Mesenchymal stem cell (in vitro differentiated cells and primary cell): ENCODE results near the gene MOV10.

ENCODE experiments used
- DNase-seq: peaks from one replicate; pipeline ENCODE4 v3.0.0-alpha.2; 2013
- H2AFZ ChIP-seq: one replicate; pipeline ENCODE4 v1.6.1; 2013; ENCODE audit warnings: low read depth, mild to moderate bottlenecking, control low read depth, inconsistent platforms, low read length, moderate library complexity
- H2AK5ac ChIP-seq: 2 replicates; pipeline ENCODE4 v1.6.1; 2013; ENCODE audit warnings: low read length, moderate library complexity, mild to moderate bottlenecking, inconsistent platforms; ENCODE audit not compliant: severe bottlenecking
- H2BK120ac ChIP-seq: one replicate; pipeline ENCODE4 v1.6.1; 2013; ENCODE audit warnings: low read depth, mild to moderate bottlenecking, inconsistent platforms, low read length, moderate library complexity
- H2BK12ac ChIP-seq, 2 experiments: one replicate each; pipeline ENCODE4 v1.6.1; 2013; ENCODE audit warnings: inconsistent platforms in 2 of 2, low read length in 2 of 2, mild to moderate bottlenecking in 2 of 2, moderate library complexity in 2 of 2, control low read depth in 1 of 2
- H2BK15ac ChIP-seq: one replicate; pipeline ENCODE4 v1.6.1; 2013; ENCODE audit warnings: mild to moderate bottlenecking, low read depth, inconsistent platforms; ENCODE audit not compliant: poor library complexity, severe bottlenecking
- H2BK5ac ChIP-seq: 2 replicates; pipeline ENCODE4 v1.6.1; 2013; ENCODE audit warnings: low read depth, mild to moderate bottlenecking, low read length, control low read depth, inconsistent platforms; ENCODE audit not compliant: poor library complexity, severe bottlenecking
- H3K14ac ChIP-seq, 2 experiments: one replicate each; pipeline ENCODE4 v1.6.1; 2013; ENCODE audit warnings: inconsistent platforms in 2 of 2, low read length in 2 of 2, control low read depth in 1 of 2, mild to moderate bottlenecking in 1 of 2, moderate library complexity in 1 of 2
- H3K18ac ChIP-seq, 2 experiments: one replicate each; pipeline ENCODE4 v1.6.1; 2013; ENCODE audit warnings: inconsistent platforms in 2 of 2, low read length in 2 of 2, control low read depth in 1 of 2, low read depth in 1 of 2, mild to moderate bottlenecking in 1 of 2
- H3K23ac ChIP-seq, 2 experiments: one replicate each; pipeline ENCODE4 v1.6.1; 2013; ENCODE audit warnings: inconsistent platforms in 2 of 2, low read length in 2 of 2, mild to moderate bottlenecking in 2 of 2, moderate library complexity in 2 of 2, control low read depth in 1 of 2
- H3K27ac ChIP-seq: 2 replicates; pipeline ENCODE4 v1.5.1; 2013; ENCODE audit warnings: mild to moderate bottlenecking, moderate library complexity, low read length, control low read depth, inconsistent platforms; ENCODE audit not compliant: poor library complexity, severe bottlenecking
- H3K27me3 ChIP-seq, 2 experiments: 2 replicates each; pipeline versions ENCODE4 v1.6.1 to v1.7.0; 2013; ENCODE audit warnings: low read length in 2 of 2, mild to moderate bottlenecking in 2 of 2, moderate library complexity in 2 of 2, control low read depth in 1 of 2, inconsistent platforms in 1 of 2; ENCODE audit not compliant: control insufficient read depth in 1 of 2, insufficient read depth in 1 of 2
- H3K36me3 ChIP-seq, 2 experiments: 2 replicates each; pipeline versions ENCODE4 v1.6.1 to v1.7.0; 2013; ENCODE audit warnings: low read length in 2 of 2, control low read depth in 1 of 2, inconsistent platforms in 1 of 2, low read depth in 1 of 2, mild to moderate bottlenecking in 1 of 2; ENCODE audit not compliant: insufficient read depth in 2 of 2, control insufficient read depth in 1 of 2
- H3K4ac ChIP-seq, 2 experiments: one replicate each; pipeline ENCODE4 v1.6.1; 2013; ENCODE audit warnings: inconsistent platforms in 2 of 2, low read length in 2 of 2, mild to moderate bottlenecking in 2 of 2, moderate library complexity in 2 of 2, control low read depth in 1 of 2, low read depth in 1 of 2
- H3K4me1 ChIP-seq: 2 replicates; pipeline ENCODE4 v1.6.1; 2013; ENCODE audit warnings: low read depth, low read length, control low read depth; ENCODE audit not compliant: control insufficient read depth, insufficient read depth
- H3K4me2 ChIP-seq: 2 replicates; pipeline ENCODE4 v1.6.1; 2013; ENCODE audit warnings: low read length, mild to moderate bottlenecking, inconsistent platforms; ENCODE audit not compliant: poor library complexity, severe bottlenecking
- H3K4me3 ChIP-seq, 2 experiments: 2 replicates each; pipeline versions ENCODE4 v1.5.1 to v1.7.0; 2013; ENCODE audit warnings: low read length in 2 of 2, mild to moderate bottlenecking in 2 of 2, control low read depth in 1 of 2, low read depth in 1 of 2; ENCODE audit not compliant: insufficient read depth in 1 of 2
- H3K79me1 ChIP-seq: replicated peaks from 2 replicates; pipeline ENCODE4 v1.6.1; 2013; ENCODE audit warnings: mild to moderate bottlenecking, control low read depth, low read length, inconsistent platforms; ENCODE audit not compliant: poor library complexity, severe bottlenecking
- H3K9ac ChIP-seq: 2 replicates; pipeline ENCODE4 v1.7.0; 2013; ENCODE audit warnings: mild to moderate bottlenecking, low read length, moderate library complexity
- H3K9me3 ChIP-seq: 2 replicates; pipeline ENCODE4 v1.7.0; 2013; ENCODE audit warnings: mild to moderate bottlenecking, low read length; ENCODE audit not compliant: control insufficient read depth
- H4K8ac ChIP-seq: one replicate; pipeline ENCODE4 v1.6.1; 2013; ENCODE audit warnings: inconsistent platforms, mild to moderate bottlenecking, low read length, moderate library complexity
- H4K91ac ChIP-seq: one replicate; pipeline ENCODE4 v1.6.1; 2013; ENCODE audit warnings: mild to moderate bottlenecking, low read length, inconsistent platforms
- WGBS: methylation state at CpG from one replicate; pipeline ENCODE4 v1.1.7; 2013; ENCODE audit warnings: mixed read lengths; 5-methylcytosine and 5-hydroxymethylcytosine counted together

MOV10 gene

GRCh38 chr1:112717263-112717873 lies 42.9 kb downstream of the MOV10 start:
- peaks cover 8 to 14% of the 10 kb centered on the region in 2 experiments for H3K27me3 ChIP-seq
- no peak overlapping the region for H2AFZ ChIP-seq
- no peak overlapping the region for H2BK5ac ChIP-seq
- no peak overlapping the region for H2BK15ac ChIP-seq
- no peak overlapping the region for H3K14ac ChIP-seq
- no peak overlapping the region for H3K9ac ChIP-seq
- no peaks in the 10 kb centered on the region for H3K36me3 ChIP-seq
- no peak overlapping the region for H3K27ac ChIP-seq
- WGBS = 100% methylated on average over 1 of the region's 2 CpGs
- H4K91ac ChIP-seq = no peak overlapping the region
- no peak overlapping the region for H2BK120ac ChIP-seq
- DNase-seq = no peak
- no peak overlapping the region for H3K23ac ChIP-seq
- no peaks in the 10 kb centered on the region for H3K79me1 ChIP-seq
- H3K9me3 ChIP-seq = no peaks in the 10 kb centered on the region
- H3K4me1 ChIP-seq = peaks cover 30% of the 10 kb centered on the region
- H4K8ac ChIP-seq = no peak overlapping the region
- H3K4ac ChIP-seq = no peak overlapping the region
- no peak overlapping the region for H3K18ac ChIP-seq
- no peak overlapping the region for H2AK5ac ChIP-seq
- H2BK12ac ChIP-seq = no peak overlapping the region
- no peak overlapping the region for H3K4me3 ChIP-seq
- H3K4me2 ChIP-seq = no peak overlapping the region

DNA sequence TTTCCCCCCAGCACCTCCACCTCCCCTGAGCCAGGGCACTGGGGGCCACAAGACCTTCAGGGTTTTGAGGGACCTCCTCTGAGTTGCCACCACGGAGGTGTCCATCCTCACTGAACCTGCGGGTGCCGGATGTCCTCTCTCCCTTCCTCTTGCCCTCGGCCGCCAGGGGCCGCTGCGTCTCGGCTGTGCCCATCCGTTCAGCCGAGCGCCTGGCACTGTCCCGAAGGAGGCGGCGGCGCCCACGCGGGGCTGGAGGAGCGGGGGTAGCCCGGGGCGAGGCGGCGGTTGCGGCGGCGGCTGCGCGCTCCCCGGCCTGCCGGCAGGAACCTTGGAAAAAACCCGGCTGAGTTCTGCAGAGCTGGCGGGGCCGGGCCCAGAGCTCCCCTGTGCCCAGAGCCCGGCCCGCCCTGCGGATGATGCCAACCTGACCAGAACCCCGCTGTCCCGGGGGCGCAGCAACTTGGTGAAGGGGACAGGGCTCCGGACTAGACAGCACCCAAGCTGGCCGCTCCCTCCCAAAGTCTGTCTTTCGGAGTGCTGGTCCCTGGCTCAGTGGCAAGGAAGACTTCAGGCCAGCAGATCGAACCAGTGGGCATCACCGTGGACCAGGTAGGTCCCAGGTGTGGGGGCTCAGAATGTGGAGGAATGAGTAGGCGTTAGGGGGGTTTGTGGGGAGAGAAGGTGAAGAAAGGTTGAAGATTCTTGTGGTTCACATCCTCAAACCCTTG lies 44.4 kb downstream of the MOV10 start:
- H3K18ac ChIP-seq = no peak overlapping the region
- H3K4me3 ChIP-seq = peak overlapping the region in 1 of 2 experiments; percentile 59
- no peak overlapping the region for H2BK12ac ChIP-seq
- H3K36me3 ChIP-seq = no peaks in the 10 kb centered on the region
- 24% methylated on average over 43 of the region's 44 CpGs for WGBS
- H3K4ac ChIP-seq = no peak overlapping the region
- no peak overlapping the region for H2BK120ac ChIP-seq
- no peaks in the 10 kb centered on the region for H3K79me1 ChIP-seq
- no peak overlapping the region for H3K23ac ChIP-seq
- no peak overlapping the region for H3K14ac ChIP-seq
- peaks cover 43% of the 10 kb centered on the region for H3K4me1 ChIP-seq
- H3K4me2 ChIP-seq = peak overlapping the region; percentile 53
- no peak overlapping the region for H4K8ac ChIP-seq
- peak overlapping the region; percentile 48 for H2AFZ ChIP-seq
- peak; percentile 73 for DNase-seq
- peak overlapping the region; percentile 48 for H3K9ac ChIP-seq
- H3K9me3 ChIP-seq = no peaks in the 10 kb centered on the region
- H3K27ac ChIP-seq = no peak overlapping the region
- H2AK5ac ChIP-seq = no peak overlapping the region
- no peak overlapping the region for H2BK5ac ChIP-seq
- H4K91ac ChIP-seq = no peak overlapping the region
- no peak overlapping the region for H2BK15ac ChIP-seq
- peaks cover 8% of the 10 kb centered on the region in 2 experiments for H3K27me3 ChIP-seq

- Histone ChIP-seq H2BK120ac (peak overlapping the region; percentile 19), H2BK5ac (no peak overlapping the region), H2BK15ac (no peak overlapping the region), H3K9me3 (no peaks in the 10 kb centered on the region), H3K14ac (no peak overlapping the region), H4K8ac (no peak overlapping the region), H3K9ac (no peak overlapping the region), H3K18ac (no peak overlapping the region), H3K4me2 (no peak overlapping the region), H2BK12ac (no peak overlapping the region), H3K4me3 (no peak overlapping the region), H3K23ac (no peak overlapping the region), H2AK5ac (no peak overlapping the region), H3K36me3 (no peaks in the 10 kb centered on the region), H4K91ac (no peak overlapping the region), H3K4ac (no peak overlapping the region), H2AFZ (no peak overlapping the region), H3K27me3 (peaks cover 8% of the 10 kb centered on the region in 2 experiments), H3K79me1 (no peaks in the 10 kb centered on the region), H3K4me1 (peaks cover 37% of the 10 kb centered on the region), H3K27ac (no peak overlapping the region)
- WGBS = no CpG with 5 or more reads among the region's 2 CpGs
- DNase-seq = no peak
Observed at GRCh38 chr1:112719706-112720105, 45.2 kb downstream of the MOV10 start.

DNA sequence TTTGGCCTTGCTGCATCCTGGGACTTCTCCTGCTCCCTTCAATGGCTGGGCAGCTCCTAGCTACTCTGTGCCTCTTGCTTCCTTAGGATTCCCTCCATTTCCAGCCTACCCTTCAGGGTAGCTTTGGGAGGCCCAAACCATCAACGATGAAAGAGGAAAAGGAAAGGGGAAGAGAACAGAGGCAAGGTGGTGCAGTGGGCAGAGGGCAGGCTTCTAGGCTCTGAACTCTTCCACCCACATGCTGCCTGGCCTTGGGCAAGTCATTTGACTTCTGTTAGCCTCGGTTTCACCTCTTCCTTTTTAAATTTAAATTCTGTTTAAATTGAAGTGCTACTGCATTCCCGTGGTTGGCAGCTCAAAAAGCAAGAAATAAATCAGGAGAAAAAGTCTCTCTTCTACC lies 46.3 kb downstream of the MOV10 start:
- Histone ChIP-seq H3K4me3 (no peak overlapping the region), H3K4me1 (peaks cover 29% of the 10 kb centered on the region), H3K14ac (no peak overlapping the region), H3K36me3 (no peaks in the 10 kb centered on the region), H2BK12ac (no peak overlapping the region), H2AK5ac (no peak overlapping the region), H2AFZ (no peak overlapping the region), H3K4me2 (no peak overlapping the region), H4K8ac (no peak overlapping the region), H3K23ac (no peak overlapping the region), H3K27ac (no peak overlapping the region), H3K18ac (no peak overlapping the region), H2BK120ac (no peak overlapping the region), H3K27me3 (peaks cover 8% of the 10 kb centered on the region in 2 experiments), H3K79me1 (no peaks in the 10 kb centered on the region), H4K91ac (no peak overlapping the region), H3K4ac (no peak overlapping the region), H2BK5ac (no peak overlapping the region), H2BK15ac (no peak overlapping the region), H3K9me3 (no peaks in the 10 kb centered on the region), H3K9ac (no peak overlapping the region)
- 58% methylated on average over 3 of the region's 3 CpGs for WGBS
- no peak for DNase-seq
